ENCODE data around the gene ACSL4.
"Not testable (repeated sequence)": the region's sequence is repeated elsewhere in the genome, so short reads cannot be mapped to it uniquely, and the experiment has no call there.

DNA sequence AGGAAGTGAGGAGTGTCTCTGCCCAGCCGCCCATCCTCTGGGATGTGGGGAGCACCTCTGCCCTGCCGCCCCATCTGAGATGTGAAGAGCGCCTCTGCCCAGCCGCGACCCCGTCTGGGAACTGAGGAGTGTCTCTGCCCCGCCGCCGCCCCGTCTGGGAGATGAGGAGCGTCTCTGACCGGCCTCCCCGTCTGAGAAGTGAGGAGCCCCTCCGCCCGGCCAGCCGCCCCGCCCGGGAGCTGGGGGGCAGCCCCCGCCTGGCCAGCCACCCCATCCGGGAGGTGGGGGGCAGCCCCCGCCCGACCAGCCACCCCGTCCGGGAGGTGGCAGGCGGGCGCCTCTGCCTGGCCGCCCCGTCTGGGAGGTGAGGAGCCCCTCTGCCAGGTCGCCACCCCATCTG, 61.9 kb downstream of the ACSL4 start:
- not testable (repeated sequence) for TF ChIP-seq POLR2A (IDR thresholded peaks at IDR 0.05)
- TF ChIP-seq, protein P1, sequence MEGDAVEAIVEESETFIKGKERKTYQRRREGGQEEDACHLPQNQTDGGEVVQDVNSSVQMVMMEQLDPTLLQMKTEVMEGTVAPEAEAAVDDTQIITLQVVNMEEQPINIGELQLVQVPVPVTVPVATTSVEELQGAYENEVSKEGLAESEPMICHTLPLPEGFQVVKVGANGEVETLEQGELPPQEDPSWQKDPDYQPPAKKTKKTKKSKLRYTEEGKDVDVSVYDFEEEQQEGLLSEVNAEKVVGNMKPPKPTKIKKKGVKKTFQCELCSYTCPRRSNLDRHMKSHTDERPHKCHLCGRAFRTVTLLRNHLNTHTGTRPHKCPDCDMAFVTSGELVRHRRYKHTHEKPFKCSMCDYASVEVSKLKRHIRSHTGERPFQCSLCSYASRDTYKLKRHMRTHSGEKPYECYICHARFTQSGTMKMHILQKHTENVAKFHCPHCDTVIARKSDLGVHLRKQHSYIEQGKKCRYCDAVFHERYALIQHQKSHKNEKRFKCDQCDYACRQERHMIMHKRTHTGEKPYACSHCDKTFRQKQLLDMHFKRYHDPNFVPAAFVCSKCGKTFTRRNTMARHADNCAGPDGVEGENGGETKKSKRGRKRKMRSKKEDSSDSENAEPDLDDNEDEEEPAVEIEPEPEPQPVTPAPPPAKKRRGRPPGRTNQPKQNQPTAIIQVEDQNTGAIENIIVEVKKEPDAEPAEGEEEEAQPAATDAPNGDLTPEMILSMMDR (IDR thresholded peaks at IDR 0.05): not testable (repeated sequence)

Data from right lobe of liver (tissue), 4 donors.